ENCODE data around the gene LHFPL6. TPM values are rescaled to one million over a fixed set of nuclear protein-coding genes. Genes with fewer than 3 reads are reported as not detected.

LHFPL6 gene
- total and polyA plus RNA-seq, 4 donors = 22.7 to 115 (median 36.1) TPM

DNA sequence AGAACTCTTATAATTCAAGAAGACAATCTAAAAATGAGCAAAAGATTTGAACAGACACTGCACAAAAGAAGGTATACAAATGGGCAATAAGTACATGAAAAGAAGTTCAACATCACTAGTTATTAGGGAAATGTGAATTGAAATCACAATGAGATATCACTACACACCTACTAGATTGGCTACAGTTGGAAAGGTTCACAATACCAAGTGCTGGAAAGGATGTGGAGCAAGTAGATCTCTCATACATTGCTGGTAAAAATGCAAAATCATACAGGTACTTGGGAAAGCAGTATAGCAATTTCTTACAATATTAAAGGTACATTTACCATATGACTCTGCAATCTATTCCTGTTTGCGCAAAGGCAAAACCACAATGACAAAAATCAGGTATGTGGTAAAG is 145.7 kb downstream of the LHFPL6 start:
- Histone ChIP-seq H3K36me3 (ENCODE audit: control insufficient read depth in 4 of 4, insufficient read depth in 4 of 4, low read length in 4 of 4) (no peaks in the 10 kb centered on the region), H3K9me3 (ENCODE audit: control insufficient read depth in 4 of 4, insufficient read depth in 3 of 4, low read length in 3 of 4) (peaks cover 0 to 2% (median 0%) of the 10 kb centered on the region in 4 donors), H3K27me3 (ENCODE audit: control insufficient read depth in 3 of 3, insufficient read depth in 3 of 3, low read length in 2 of 3) (no peaks in the 10 kb centered on the region), H3K4me1 (ENCODE audit: control insufficient read depth in 5 of 5, insufficient read depth in 5 of 5, low read length in 5 of 5) (peaks cover 2 to 43% (median 17%) of the 10 kb centered on the region in 5 donors), H3K9ac (ENCODE audit: insufficient read depth in 1 of 2, low read length in 2 of 2) (no peak overlapping the region), H3K27ac (ENCODE audit: low read depth in 1 of 2, low read length in 1 of 2) (no peak overlapping the region), H3K4me3 (no peak overlapping the region)
- TF ChIP-seq, protein P1, sequence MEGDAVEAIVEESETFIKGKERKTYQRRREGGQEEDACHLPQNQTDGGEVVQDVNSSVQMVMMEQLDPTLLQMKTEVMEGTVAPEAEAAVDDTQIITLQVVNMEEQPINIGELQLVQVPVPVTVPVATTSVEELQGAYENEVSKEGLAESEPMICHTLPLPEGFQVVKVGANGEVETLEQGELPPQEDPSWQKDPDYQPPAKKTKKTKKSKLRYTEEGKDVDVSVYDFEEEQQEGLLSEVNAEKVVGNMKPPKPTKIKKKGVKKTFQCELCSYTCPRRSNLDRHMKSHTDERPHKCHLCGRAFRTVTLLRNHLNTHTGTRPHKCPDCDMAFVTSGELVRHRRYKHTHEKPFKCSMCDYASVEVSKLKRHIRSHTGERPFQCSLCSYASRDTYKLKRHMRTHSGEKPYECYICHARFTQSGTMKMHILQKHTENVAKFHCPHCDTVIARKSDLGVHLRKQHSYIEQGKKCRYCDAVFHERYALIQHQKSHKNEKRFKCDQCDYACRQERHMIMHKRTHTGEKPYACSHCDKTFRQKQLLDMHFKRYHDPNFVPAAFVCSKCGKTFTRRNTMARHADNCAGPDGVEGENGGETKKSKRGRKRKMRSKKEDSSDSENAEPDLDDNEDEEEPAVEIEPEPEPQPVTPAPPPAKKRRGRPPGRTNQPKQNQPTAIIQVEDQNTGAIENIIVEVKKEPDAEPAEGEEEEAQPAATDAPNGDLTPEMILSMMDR (IDR thresholded peaks at IDR 0.05; ENCODE audit: control extremely low read depth, extremely low read depth) = no peak
- WGBS, 2 donors = 90 to 93% methylated on average over 1 of the region's 1 CpG
- no peak for DNase-seq
- ATAC-seq (ENCODE audit: insufficient read depth, low FRiP score) = no peak

DNA sequence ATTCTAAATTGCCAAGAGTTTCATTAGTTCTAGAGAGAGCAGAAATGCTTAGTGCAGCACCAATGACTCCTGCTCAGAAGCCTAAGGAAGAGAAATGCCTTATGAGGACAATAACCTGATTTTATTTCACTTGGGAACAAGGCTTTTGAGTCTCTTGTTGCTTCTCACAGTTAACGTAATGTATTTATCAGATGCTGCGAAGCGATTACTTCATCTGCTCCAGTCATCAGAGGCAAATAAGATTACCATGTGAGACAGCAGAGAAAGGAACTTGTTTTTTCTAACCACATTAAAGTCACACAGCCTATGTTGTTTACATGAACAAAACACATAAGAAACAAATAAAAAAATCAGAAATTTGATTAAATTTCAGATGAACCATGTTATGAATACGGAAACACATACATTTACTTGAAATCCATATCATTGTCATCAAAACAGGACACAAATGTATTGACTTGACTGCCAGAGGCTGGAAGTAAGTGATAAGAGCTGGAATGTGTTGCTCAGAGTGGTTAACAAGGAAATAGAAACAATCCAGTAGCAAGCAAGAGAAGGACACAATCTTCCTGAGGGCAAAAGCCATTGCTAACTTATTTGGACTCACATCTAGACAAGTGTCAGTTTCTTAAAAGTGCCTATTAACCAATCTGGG is 147.3 kb downstream of the LHFPL6 start:
- peaks cover 3 to 36% (median 17%) of the 10 kb centered on the region in 5 donors for H3K4me1 ChIP-seq (ENCODE audit: control insufficient read depth in 5 of 5, insufficient read depth in 5 of 5, low read length in 5 of 5)
- no peak overlapping the region for H3K4me3 ChIP-seq
- TF ChIP-seq, protein P1 (IDR thresholded peaks at IDR 0.05; ENCODE audit: control extremely low read depth, extremely low read depth) = no peak
- no peaks in the 10 kb centered on the region for H3K27me3 ChIP-seq (ENCODE audit: control insufficient read depth in 3 of 3, insufficient read depth in 3 of 3, low read length in 2 of 3)
- ATAC-seq (ENCODE audit: insufficient read depth, low FRiP score) (no peak), DNase-seq (peak in 2 of 3 donors; percentile 53 to 60)
- no peaks in the 10 kb centered on the region for H3K36me3 ChIP-seq (ENCODE audit: control insufficient read depth in 4 of 4, insufficient read depth in 4 of 4, low read length in 4 of 4)
- peak overlapping the region in 1 of 2 donors; percentile 66 for H3K27ac ChIP-seq (ENCODE audit: low read depth in 1 of 2, low read length in 1 of 2)
- WGBS, 2 donors = 49 to 56% methylated on average over 4 of the region's 4 CpGs
- peaks cover 0 to 2% (median 0%) of the 10 kb centered on the region in 4 donors for H3K9me3 ChIP-seq (ENCODE audit: control insufficient read depth in 4 of 4, insufficient read depth in 3 of 4, low read length in 3 of 4)
- peak overlapping the region in 1 of 2 donors; percentile 62 for H3K9ac ChIP-seq (ENCODE audit: insufficient read depth in 1 of 2, low read length in 2 of 2)

DNA sequence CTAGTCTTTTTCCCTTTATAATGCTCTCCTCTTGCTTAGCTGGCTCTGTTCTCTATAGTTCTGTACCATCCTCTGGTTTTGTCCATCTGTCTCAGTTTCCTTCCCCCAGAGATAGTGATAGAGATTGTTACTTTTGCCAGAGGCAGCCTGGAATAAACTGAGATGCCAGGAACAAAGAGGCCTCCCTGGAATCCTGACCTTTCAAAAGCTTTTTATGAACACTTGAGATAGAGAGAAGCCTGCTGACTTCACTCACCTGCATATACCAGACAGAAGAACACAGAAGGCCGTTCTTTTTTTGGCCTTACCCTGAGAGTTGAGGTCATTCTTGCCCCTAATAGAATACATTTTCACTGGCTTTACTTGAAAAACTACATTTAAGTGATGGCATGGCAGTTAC is 150.2 kb downstream of the LHFPL6 start:
- TF ChIP-seq, protein P1 (IDR thresholded peaks at IDR 0.05; ENCODE audit: control extremely low read depth, extremely low read depth) = no peak
- H3K4me3 ChIP-seq = no peak overlapping the region
- no peak overlapping the region for H3K9ac ChIP-seq (ENCODE audit: insufficient read depth in 1 of 2, low read length in 2 of 2)
- DNase-seq = no peak
- peak overlapping the region in 1 of 2 donors; percentile 87 for H3K27ac ChIP-seq (ENCODE audit: low read depth in 1 of 2, low read length in 1 of 2)
- no peaks in the 10 kb centered on the region for H3K27me3 ChIP-seq (ENCODE audit: control insufficient read depth in 3 of 3, insufficient read depth in 3 of 3, low read length in 2 of 3)
- 59 to 74% methylated on average over 1 of the region's 1 CpG for WGBS, 2 donors
- H3K4me1 ChIP-seq (ENCODE audit: control insufficient read depth in 5 of 5, insufficient read depth in 5 of 5, low read length in 5 of 5) = peaks cover 0 to 38% (median 21%) of the 10 kb centered on the region in 5 donors
- no peaks in the 10 kb centered on the region for H3K36me3 ChIP-seq (ENCODE audit: control insufficient read depth in 4 of 4, insufficient read depth in 4 of 4, low read length in 4 of 4)
- H3K9me3 ChIP-seq (ENCODE audit: control insufficient read depth in 4 of 4, insufficient read depth in 3 of 4, low read length in 3 of 4) = peaks cover 0 to 2% (median 0%) of the 10 kb centered on the region in 4 donors
- no peak for ATAC-seq (ENCODE audit: insufficient read depth, low FRiP score)

All from lung (tissue), 12 donors.